Sigmoid colon (tissue), 7 donors: ENCODE results near the gene CARD6. TPM values are rescaled to one million over a fixed set of nuclear protein-coding genes. Genes with fewer than 3 reads are reported as not detected.

Source experiments
- DNase-seq: peaks from one replicate; pipeline ENCODE4 v3.0.0-alpha.2; 2019
- H3K27ac ChIP-seq, 4 donors: fragments of 200-600 bp; sonication (generic); one replicate each; pipeline ENCODE4 v1.5.1; 2016 to 2019; ENCODE audit warnings: mild to moderate bottlenecking in 1 of 4
- H3K27me3 ChIP-seq, 3 donors: fragments of 200-600 bp; sonication (generic); one replicate each; pipeline ENCODE4 v1.5.1; 2019; ENCODE audit warnings: mild to moderate bottlenecking in 1 of 3
- H3K36me3 ChIP-seq, 4 donors: fragments of 200-600 bp; sonication (generic); one replicate each; pipeline ENCODE4 v1.5.1; 2016 to 2019
- H3K4me1 ChIP-seq, 4 donors: fragments of 200-600 bp; sonication (generic); one replicate each; pipeline ENCODE4 v1.5.1; 2017 to 2019
- H3K4me3 ChIP-seq, 4 donors: fragments of 200-600 bp; sonication (generic); one replicate each; pipeline ENCODE4 v1.5.1; 2017 to 2019; ENCODE audit warnings: mild to moderate bottlenecking in 2 of 4, moderate library complexity in 1 of 4
- H3K9me3 ChIP-seq, 4 donors: fragments of 200-600 bp in 3 of 4; sonication (generic) in 3 of 4; one replicate each; pipeline versions ENCODE4 v1.5.1 to v1.6.1; 2013 to 2019
- CTCF ChIP-seq, 4 experiments: fragments of 450-650 bp in 3 of 4; fragments of 200-600 bp in 1 of 4; IDR thresholded peaks; one replicate each; pipeline ENCODE4 v1.5.1; 2016 to 2019; ENCODE audit warnings: antibody characterized with exemption in 4 of 4, mild to moderate bottlenecking in 3 of 4, moderate library complexity in 2 of 4
- EP300 ChIP-seq, 4 donors: sonication (generic); formaldehyde crosslinking; IDR thresholded peaks; one replicate each; pipeline ENCODE4 v1.6.1; 2017; ENCODE audit warnings: antibody characterized with exemption in 4 of 4
- POLR2A ChIP-seq, 2 donors: fragments of 450-650 bp; IDR thresholded peaks; one replicate each; pipeline ENCODE4 v1.6.1; 2016; ENCODE audit warnings: antibody characterized with exemption in 2 of 2, mild to moderate bottlenecking in 2 of 2, moderate library complexity in 2 of 2
- POLR2AphosphoS5 ChIP-seq, 4 donors: sonication (generic); formaldehyde crosslinking; IDR thresholded peaks; one replicate each; pipeline ENCODE4 v1.6.1; 2017; ENCODE audit warnings: antibody characterized with exemption in 4 of 4
- WGBS, 2 donors: extraction: QIAGEN DNeasy Blood & Tissue Kit; methylation state at CpG; one replicate each; pipeline ENCODE4 v1.1.7; 2013; 5-methylcytosine and 5-hydroxymethylcytosine counted together
- intact Hi-C: fragments of 100-400 bp; cut with DNase I; formaldehyde crosslinking; loops from one replicate; pipeline ENCODE4 v1.15.1; 2023
- polyA plus RNA-seq, 3 donors: library from polyadenylated mRNA; stranded (reverse); fragments of 200-250 nt; gene quantifications; one replicate each; pipeline ENCODE4 v1.2.3, GENCODE V29; 2013
- total RNA-seq, 4 donors: library from RNA; depleted of rRNA; stranded (reverse); fragments of >200 nt; gene quantifications; one replicate each; pipeline ENCODE4 v1.1.0, GENCODE V29; 2016
- donor health status: healthy with polysubstance abuse.
- donor health status: Bipolar disorder and iron deficiency.
- donor health status: healthy.

The CARD6 gene
- total and polyA plus RNA-seq, 7 donors, result 1.4 to 12.2 (median 4.8) TPM

- peak; percentile 75 for DNase-seq
- peak overlapping the region in 1 of 4 donors; percentile 40 for H3K27ac ChIP-seq
Observed at GRCh38 chr5:40904205-40904993, 63.2 kb downstream of the CARD6 start.

GRCh38 chr5:40904994-40905306 lies 63.8 kb downstream of the CARD6 start:
- no peaks in the 10 kb centered on the region for H3K9me3 ChIP-seq
- WGBS, 2 donors, result 36 to 46% methylated on average over 2 of the region's 2 CpGs
- no peak overlapping the region for H3K4me3 ChIP-seq
- DNase-seq, result no peak
- intact Hi-C loops, result loop anchor here (10.0 kb wide), 1 partner anchor 940 kb away; no protein-coding TSS in a partner anchor
- H3K36me3 ChIP-seq, result no peaks in the 10 kb centered on the region
- H3K27ac ChIP-seq, result peak overlapping the region in 2 of 4 donors; percentile 9 to 40
- TF ChIP-seq POLR2AphosphoS5 (IDR thresholded peaks at IDR 0.05), result no peak
- no peak for TF ChIP-seq EP300 (IDR thresholded peaks at IDR 0.05)
- TF ChIP-seq CTCF (IDR thresholded peaks at IDR 0.05), result no peak
- TF ChIP-seq POLR2A (IDR thresholded peaks at IDR 0.05), result no peak
- H3K27me3 ChIP-seq, result no peaks in the 10 kb centered on the region
- H3K4me1 ChIP-seq, result peaks cover 0 to 5% (median 2%) of the 10 kb centered on the region in 4 donors

More at GRCh38 chr5:40904205-40904993, 63.2 kb downstream of the CARD6 start:
- WGBS, 2 donors, result 64 to 65% methylated on average over 7 of the region's 7 CpGs
- intact Hi-C loops, result loop anchor here (10.0 kb wide), 1 partner anchor 940 kb away; no protein-coding TSS in a partner anchor
- no peaks in the 10 kb centered on the region for H3K27me3 ChIP-seq
- H3K36me3 ChIP-seq, result no peaks in the 10 kb centered on the region
- H3K4me1 ChIP-seq, result peaks cover 0 to 5% (median 2%) of the 10 kb centered on the region in 4 donors
- H3K9me3 ChIP-seq, result no peaks in the 10 kb centered on the region
- no peak overlapping the region for H3K4me3 ChIP-seq
- peak; percentile 30 to 83 (median 69) for TF ChIP-seq CTCF (IDR thresholded peaks at IDR 0.05)
- TF ChIP-seq POLR2AphosphoS5 (IDR thresholded peaks at IDR 0.05), result no peak
- TF ChIP-seq EP300 (IDR thresholded peaks at IDR 0.05), result no peak

DNA sequence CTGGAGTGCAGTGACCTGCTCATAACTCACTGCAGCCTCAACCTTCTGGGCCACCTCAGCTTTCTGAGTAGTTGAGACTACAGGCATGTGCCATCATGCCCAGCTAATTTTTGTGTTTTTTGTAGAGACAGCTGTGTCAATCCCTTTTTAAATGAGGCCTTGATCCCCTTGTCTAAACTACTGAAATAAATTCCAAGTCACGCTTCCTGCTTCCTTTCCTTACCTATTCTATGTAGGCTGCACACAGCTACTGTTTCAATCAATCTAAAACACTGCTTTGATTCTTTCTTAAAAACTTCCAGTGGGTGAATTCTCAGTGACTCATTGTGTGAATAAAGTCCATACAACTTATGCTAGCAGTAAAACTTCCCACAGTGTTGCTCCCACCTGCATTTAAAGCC lies 65.2 kb downstream of the CARD6 start:
- intact Hi-C loops, result loop anchor here (10.0 kb wide), 1 partner anchor 938 kb away; no protein-coding TSS in a partner anchor

DNA sequence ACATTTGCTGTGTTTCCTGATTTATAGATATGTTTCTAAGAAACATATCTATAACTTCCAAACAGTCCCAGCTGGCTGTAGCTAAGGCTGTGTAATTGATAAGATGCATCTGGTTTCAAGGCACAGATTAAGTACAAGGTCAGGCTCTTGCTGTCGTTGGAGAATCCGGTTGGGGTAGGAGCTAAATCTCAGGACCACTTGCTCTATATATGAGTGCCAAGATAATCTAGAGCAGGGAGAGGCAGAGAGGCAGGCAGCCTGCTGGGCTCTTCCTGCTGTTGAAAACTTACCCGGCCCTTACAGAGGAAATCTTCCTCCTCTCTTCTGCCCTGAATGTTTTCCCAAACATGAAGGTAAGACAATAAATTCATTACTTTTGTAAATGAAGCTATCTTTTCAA lies 68.1 kb downstream of the CARD6 start, which contains the start of gene C7:
Gene C7, plus strand, starts transcription at position 234 of the 400 bp plus-strand sequence. Its CDS starts 114 bp downstream, at position 348.
- H3K27me3 ChIP-seq, result no peaks in the 10 kb centered on the region
- TF ChIP-seq CTCF (IDR thresholded peaks at IDR 0.05) (no peak), POLR2AphosphoS5 (IDR thresholded peaks at IDR 0.05) (peak in 3 of 4 donors; percentile 29 to 38 (median 37)), POLR2A (IDR thresholded peaks at IDR 0.05) (no peak), EP300 (IDR thresholded peaks at IDR 0.05) (no peak)
- no peaks in the 10 kb centered on the region for H3K9me3 ChIP-seq
- H3K4me3 ChIP-seq, result peak within 1 kb of the TSS; percentile 12 to 34 (median 25)
- peak within 1 kb of the TSS; percentile 8 to 35 (median 22) for H3K27ac ChIP-seq
- intact Hi-C loops, result loop anchor here (10.0 kb wide), 1 partner anchor 936 kb away; no protein-coding TSS in a partner anchor
- H3K4me1 ChIP-seq, result peaks cover 0 to 3% (median under 1%) of the 10 kb centered on the region in 4 donors
- no peak for DNase-seq
- H3K36me3 ChIP-seq, result no peaks in the 10 kb centered on the region
- 8 to 20% methylated on average over 3 of the region's 3 CpGs for WGBS, 2 donors

More for the DNA sequence above, 65.2 kb downstream of the CARD6 start:
- peaks cover 0 to 5% (median 2%) of the 10 kb centered on the region in 4 donors for H3K4me1 ChIP-seq
- 33 to 63% methylated on average over 1 of the region's 1 CpG for WGBS, 2 donors
- no peaks in the 10 kb centered on the region for H3K27me3 ChIP-seq
- no peak for DNase-seq
- TF ChIP-seq CTCF (IDR thresholded peaks at IDR 0.05) (no peak), EP300 (IDR thresholded peaks at IDR 0.05) (no peak), POLR2AphosphoS5 (IDR thresholded peaks at IDR 0.05) (no peak), POLR2A (IDR thresholded peaks at IDR 0.05) (no peak)
- no peaks in the 10 kb centered on the region for H3K36me3 ChIP-seq
- no peak overlapping the region for H3K27ac ChIP-seq
- H3K9me3 ChIP-seq, result no peaks in the 10 kb centered on the region
- H3K4me3 ChIP-seq, result no peak overlapping the region
